ENCODE measurements around the gene ST14. TPM values are rescaled to one million over a fixed set of nuclear protein-coding genes. Genes with fewer than 3 reads are reported as not detected.
A peak's percentile ranks its signal among the peaks of the same experiment; 100 is the strongest.

Gene ST14
- total RNA-seq, 2 experiments from 2014 or later, result not detected

- no peak overlapping the region for H3K27ac Mint-ChIP-seq
- peaks cover 35% of the 10 kb centered on the region for H3K4me1 Mint-ChIP-seq (ENCODE audit: low read depth)
- peaks cover 29% of the 10 kb centered on the region for H3K36me3 Mint-ChIP-seq
- intact Hi-C loops (cut with micrococcal nuclease), result no loop called here
- H3K27me3 Mint-ChIP-seq, result peaks cover 1% of the 10 kb centered on the region
- no peak for DNase-seq
- POLR2A ChIA-PET, result no interaction called here
- H3K9me3 Mint-ChIP-seq, result no peaks in the 10 kb centered on the region
- no peak overlapping the region for H3K4me3 Mint-ChIP-seq
- CTCF ChIA-PET, result interaction anchor here (7.4 kb wide), 1 partner anchor 8 kb away, joined by 45 read pairs; no protein-coding TSS in a partner anchor
These were observed 36.1 kb upstream of the ST14 start for GRCh38 chr11:130123414-130124040.

- ChIA-PET POLR2A (no interaction called here), CTCF (interaction anchor here (7.4 kb wide), 1 partner anchor 8 kb away, joined by 45 read pairs; no protein-coding TSS in a partner anchor)
- Mint-ChIP-seq H3K36me3 (peaks cover 31% of the 10 kb centered on the region), H3K9me3 (no peaks in the 10 kb centered on the region), H3K4me3 (no peak overlapping the region), H3K27me3 (peaks cover under 1% of the 10 kb centered on the region), H3K4me1 (ENCODE audit: low read depth) (peaks cover 29% of the 10 kb centered on the region), H3K27ac (no peak overlapping the region)
- no peak for DNase-seq
- intact Hi-C loops (cut with micrococcal nuclease), result no loop called here
These were observed 35.5 kb upstream of the ST14 start for GRCh38 chr11:130124096-130124495.

- no peak overlapping the region for H3K27ac Mint-ChIP-seq
- no peak overlapping the region for H3K4me3 Mint-ChIP-seq
- H3K4me1 Mint-ChIP-seq (ENCODE audit: low read depth), result peaks cover 21% of the 10 kb centered on the region
- CTCF ChIA-PET, result interaction anchor here (1.4 to 1.7 kb wide), 2 partner anchors 133 to 204 kb away, joined by 4 read pairs; no protein-coding TSS in a partner anchor
- DNase-seq, result no peak
- intact Hi-C loops (cut with micrococcal nuclease), result no loop called here
- no peaks in the 10 kb centered on the region for H3K27me3 Mint-ChIP-seq
- H3K9me3 Mint-ChIP-seq, result no peaks in the 10 kb centered on the region
- POLR2A ChIA-PET, result no interaction called here
- H3K36me3 Mint-ChIP-seq, result peaks cover 34% of the 10 kb centered on the region
These were observed 33.9 kb upstream of the ST14 start for GRCh38 chr11:130125638-130126037.

GRCh38 chr11:130126516-130126915 is 33.1 kb upstream of the ST14 start:
- Mint-ChIP-seq H3K4me3 (no peak overlapping the region), H3K4me1 (ENCODE audit: low read depth) (peaks cover 13% of the 10 kb centered on the region), H3K36me3 (peaks cover 35% of the 10 kb centered on the region), H3K9me3 (no peaks in the 10 kb centered on the region), H3K27me3 (no peaks in the 10 kb centered on the region), H3K27ac (no peak overlapping the region)
- intact Hi-C loops (cut with micrococcal nuclease), result no loop called here
- ChIA-PET POLR2A (interaction anchor here (1.3 kb wide), 1 partner anchor 56 kb away, joined by 3 read pairs; no protein-coding TSS in a partner anchor), CTCF (interaction anchor here (1.1 to 2.0 kb wide), 5 partner anchors 49 to 205 kb away, joined by 3 to 8 read pairs (median 4); no protein-coding TSS in a partner anchor)
- no peak for DNase-seq

- intact Hi-C loops (cut with micrococcal nuclease), result no loop called here
- Mint-ChIP-seq H3K36me3 (peaks cover 33% of the 10 kb centered on the region), H3K9me3 (no peaks in the 10 kb centered on the region), H3K27me3 (no peaks in the 10 kb centered on the region), H3K4me1 (ENCODE audit: low read depth) (peaks cover 3% of the 10 kb centered on the region), H3K27ac (no peak overlapping the region), H3K4me3 (no peak overlapping the region)
- DNase-seq, result no peak
- POLR2A ChIA-PET, result no interaction called here
- CTCF ChIA-PET, result interaction anchor here (0.6 to 2.0 kb wide), 5 partner anchors 9 to 735 kb away, joined by 3 to 8 read pairs (median 3); no protein-coding TSS in a partner anchor
These were observed 32.1 kb upstream of the ST14 start for GRCh38 chr11:130127509-130127908.

- ChIA-PET POLR2A (interaction anchor here (0.9 kb wide), 1 partner anchor 127 kb away, joined by 3 read pairs; no protein-coding TSS in a partner anchor), CTCF (interaction anchor here (0.7 to 8.9 kb wide), 3 partner anchors 17 to 204 kb away, joined by 3 to 212 read pairs (median 3); no protein-coding TSS in a partner anchor)
- Mint-ChIP-seq H3K4me1 (ENCODE audit: low read depth) (no peaks in the 10 kb centered on the region), H3K36me3 (peaks cover 25% of the 10 kb centered on the region), H3K9me3 (no peaks in the 10 kb centered on the region), H3K27ac (no peak overlapping the region), H3K4me3 (no peak overlapping the region), H3K27me3 (no peaks in the 10 kb centered on the region)
- no peak for DNase-seq
- intact Hi-C loops (cut with micrococcal nuclease), result no loop called here
These were observed 31.0 kb upstream of the ST14 start for GRCh38 chr11:130128626-130129025.

GRCh38 chr11:130129922-130130321 is 29.7 kb upstream of the ST14 start:
- no peak for DNase-seq
- Mint-ChIP-seq H3K9me3 (no peaks in the 10 kb centered on the region), H3K27ac (no peak overlapping the region), H3K4me1 (ENCODE audit: low read depth) (no peaks in the 10 kb centered on the region), H3K4me3 (no peak overlapping the region), H3K36me3 (peaks cover 21% of the 10 kb centered on the region), H3K27me3 (no peaks in the 10 kb centered on the region)
- ChIA-PET CTCF (interaction anchor here (1.1 to 8.9 kb wide), 4 partner anchors 10 to 248 kb away, joined by 3 to 212 read pairs (median 26); no protein-coding TSS in a partner anchor), POLR2A (no interaction called here)
- intact Hi-C loops (cut with micrococcal nuclease), result loop anchor here (5.0 kb wide), 1 partner anchor 363 kb away; no protein-coding TSS in a partner anchor

- Mint-ChIP-seq H3K4me3 (no peak overlapping the region), H3K27me3 (no peaks in the 10 kb centered on the region), H3K27ac (no peak overlapping the region), H3K9me3 (no peaks in the 10 kb centered on the region), H3K4me1 (ENCODE audit: low read depth) (no peaks in the 10 kb centered on the region), H3K36me3 (peaks cover 24% of the 10 kb centered on the region)
- ChIA-PET CTCF (interaction anchor here (0.6 to 8.9 kb wide), 49 partner anchors 9 to 730 kb away, joined by 3 to 212 read pairs (median 5); partner anchors contain the start of gene NFRKB), POLR2A (interaction anchor here (1.1 kb wide), 2 partner anchors 61 to 211 kb away, joined by 3 read pairs; no protein-coding TSS in a partner anchor)
- intact Hi-C loops (cut with micrococcal nuclease), result loop anchor here (1.0 to 5.0 kb wide), 2 partner anchors 209 to 365 kb away; no protein-coding TSS in a partner anchor
- DNase-seq, result peak; percentile 55
These were observed 27.4 kb upstream of the ST14 start for GRCh38 chr11:130131961-130132850.

GRCh38 chr11:130133716-130134115 is 25.9 kb upstream of the ST14 start:
- Mint-ChIP-seq H3K27ac (no peak overlapping the region), H3K27me3 (no peaks in the 10 kb centered on the region), H3K4me1 (ENCODE audit: low read depth) (no peaks in the 10 kb centered on the region), H3K9me3 (no peaks in the 10 kb centered on the region), H3K4me3 (no peak overlapping the region), H3K36me3 (peaks cover 31% of the 10 kb centered on the region)
- POLR2A ChIA-PET, result interaction anchor here (0.7 kb wide), 1 partner anchor 208 kb away, joined by 4 read pairs; no protein-coding TSS in a partner anchor
- intact Hi-C loops (cut with micrococcal nuclease), result loop anchor here (5.0 kb wide), 1 partner anchor 366 kb away; no protein-coding TSS in a partner anchor
- no peak for DNase-seq
- CTCF ChIA-PET, result interaction anchor here (1.3 to 8.9 kb wide), 4 partner anchors 143 to 252 kb away, joined by 3 to 212 read pairs (median 26); no protein-coding TSS in a partner anchor

- intact Hi-C loops (cut with micrococcal nuclease), result no loop called here
- ChIA-PET CTCF (interaction anchor here (1.3 to 8.9 kb wide), 2 partner anchors 9 to 211 kb away, joined by 3 to 212 read pairs; no protein-coding TSS in a partner anchor), POLR2A (no interaction called here)
- H3K27me3 Mint-ChIP-seq, result no peaks in the 10 kb centered on the region
- no peaks in the 10 kb centered on the region for H3K9me3 Mint-ChIP-seq
- H3K4me1 Mint-ChIP-seq (ENCODE audit: low read depth), result no peaks in the 10 kb centered on the region
- no peak for DNase-seq
- peaks cover 24% of the 10 kb centered on the region for H3K36me3 Mint-ChIP-seq
- H3K27ac Mint-ChIP-seq, result no peak overlapping the region
- H3K4me3 Mint-ChIP-seq, result no peak overlapping the region
These were observed 23.5 kb upstream of the ST14 start for GRCh38 chr11:130136107-130136506.

GRCh38 chr11:130137999-130138398 is 21.6 kb upstream of the ST14 start:
- H3K9me3 Mint-ChIP-seq, result no peaks in the 10 kb centered on the region
- peak; percentile 25 for DNase-seq
- H3K4me3 Mint-ChIP-seq, result no peak overlapping the region
- no peak overlapping the region for H3K27ac Mint-ChIP-seq
- H3K27me3 Mint-ChIP-seq, result no peaks in the 10 kb centered on the region
- CTCF ChIA-PET, result interaction anchor here (1.3 kb wide), 1 partner anchor 146 kb away, joined by 3 read pairs; no protein-coding TSS in a partner anchor
- H3K36me3 Mint-ChIP-seq, result peaks cover 19% of the 10 kb centered on the region
- H3K4me1 Mint-ChIP-seq (ENCODE audit: low read depth), result no peaks in the 10 kb centered on the region
- intact Hi-C loops (cut with micrococcal nuclease), result no loop called here
- POLR2A ChIA-PET, result no interaction called here
